Thyroid gland (tissue), 4 donors: Measurements from ENCODE around the gene NUDT1. TPM values are rescaled to one million over a fixed set of nuclear protein-coding genes. Genes with fewer than 3 reads are reported as not detected.
A peak's percentile ranks its signal among the peaks of the same experiment; 100 is the strongest.

Experiments
- DNase-seq, 2 donors: peaks; one replicate each; pipeline ENCODE4 v3.0.0-alpha.2; 2019
- H3K27ac ChIP-seq, 3 donors: fragments of 200-600 bp; sonication (generic); 1 replicate in 2 of 3; 2 replicates in 1 of 3; pipeline ENCODE4 v1.5.1; 2016 to 2019; ENCODE audit warnings: mild to moderate bottlenecking in 1 of 3, moderate library complexity in 1 of 3
- H3K27me3 ChIP-seq: fragments of 200-600 bp; sonication (generic); one replicate; pipeline ENCODE4 v1.5.1; 2019
- H3K36me3 ChIP-seq, 2 donors: fragments of 200-600 bp; sonication (generic); one replicate each; pipeline ENCODE4 v1.5.1; 2016 to 2019
- H3K4me1 ChIP-seq, 2 donors: fragments of 200-600 bp; sonication (generic); one replicate each; pipeline ENCODE4 v1.5.1; 2017 to 2019
- H3K4me3 ChIP-seq, 3 donors: fragments of 200-600 bp; sonication (generic); replicated peaks in 1 of 3; 1 replicate in 2 of 3; 2 replicates in 1 of 3; pipeline ENCODE4 v1.5.1; 2016; ENCODE audit warnings: mild to moderate bottlenecking in 1 of 3
- H3K9me3 ChIP-seq: fragments of 200-600 bp; sonication (generic); one replicate; pipeline ENCODE4 v1.5.1; 2017
- POLR2A ChIP-seq, 2 donors: fragments of 450-650 bp; IDR thresholded peaks; one replicate each; pipeline ENCODE4 v1.6.1; 2017; ENCODE audit warnings: antibody characterized with exemption in 2 of 2, mild to moderate bottlenecking in 2 of 2, moderate library complexity in 1 of 2
- WGBS, 2 donors: methylation state at CpG; one replicate each; pipeline ENCODE4 v1.1.5; 2017; 5-methylcytosine and 5-hydroxymethylcytosine counted together
- intact Hi-C: fragments of 100-400 bp; cut with DNase I; formaldehyde crosslinking; loops from one replicate; pipeline ENCODE4 v1.15.1; 2023
- total RNA-seq, 4 donors: library from RNA; depleted of rRNA; stranded (reverse); fragments of >200 nt; gene quantifications; one replicate each; pipeline ENCODE4 v1.2.3, GENCODE V29; 2016
- TF ChIP-seq, protein P1 (sequence below), 6 experiments: fragments of 200-600 bp in 3 of 6; fragments of 450-650 bp in 3 of 6; sonication (generic) in 3 of 6; IDR thresholded peaks; one replicate each; pipeline ENCODE4 v1.5.1; 2016 to 2019; ENCODE audit warnings: antibody characterized with exemption in 6 of 6, mild to moderate bottlenecking in 2 of 6, inconsistent platforms in 1 of 6, moderate library complexity in 1 of 6

NUDT1 gene
- 10 to 100 TPM in 1 of 4 donors, 1 to 10 TPM in 3; 7.0 to 11.9 (median 9.8) TPM for total RNA-seq

DNA sequence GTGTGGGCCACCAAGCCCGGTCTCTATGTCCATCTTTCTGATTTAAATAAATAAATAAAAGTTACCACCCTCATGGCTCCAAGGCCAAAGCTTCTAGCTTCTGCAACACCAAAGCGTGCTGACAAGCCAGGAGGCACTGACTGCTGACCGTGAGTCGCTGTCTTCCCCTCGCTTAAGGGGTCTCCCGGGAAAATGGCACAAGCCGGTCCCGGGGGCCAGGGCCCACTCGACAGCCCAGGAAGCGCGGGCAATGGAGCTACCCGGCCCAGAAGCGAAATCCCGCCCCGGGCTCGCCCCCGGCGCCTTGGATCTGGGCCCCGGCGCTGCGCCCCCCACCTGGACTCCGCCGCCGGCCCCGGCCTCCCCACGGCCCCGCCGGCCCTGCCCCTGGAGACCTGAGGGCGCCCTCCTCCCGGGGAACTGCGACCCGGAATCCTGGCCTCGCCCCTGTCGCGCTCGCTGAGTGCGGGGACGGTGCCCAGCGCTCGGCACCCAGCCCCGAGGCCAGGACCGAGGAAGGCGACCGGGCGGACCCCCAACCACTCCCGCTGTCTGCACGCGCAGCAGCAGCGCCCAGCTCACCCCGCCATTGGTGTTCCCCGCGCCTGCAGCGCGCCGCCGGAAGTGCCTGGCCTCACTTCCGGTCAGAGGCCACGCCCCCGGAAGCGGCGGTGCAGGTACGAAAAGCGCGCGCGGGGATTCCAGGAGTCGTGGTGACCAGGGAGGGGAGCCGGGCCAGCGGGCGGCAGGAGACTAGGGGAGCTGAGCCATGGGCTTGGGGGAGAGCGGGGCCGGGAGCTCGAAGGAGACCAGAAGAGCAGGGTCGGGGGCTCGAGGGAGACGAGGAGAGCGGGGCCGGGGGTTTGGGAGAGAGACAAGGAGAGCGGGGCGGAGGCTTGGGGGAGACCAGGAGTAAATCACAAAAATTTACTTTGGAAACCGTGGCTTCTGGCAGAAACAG, at the start of gene NUDT1, which contains the start of gene MRM2:
NUDT1 (plus strand) TSS at position 647 of the 961 bp plus-strand sequence. CDS start 2,349 bp downstream, outside the sequence.
MRM2 (minus strand) TSS at position 626 of the 961 bp plus-strand sequence; CDS start at position 590, 36 bp downstream.
- H3K9me3 ChIP-seq = no peaks in the 10 kb centered on the region
- peak within 1 kb of the TSS in 2 of 3 donors; percentile 43 to 53 for H3K27ac ChIP-seq
- intact Hi-C loops = loop anchor here (10.0 kb wide), 1 partner anchor 113 kb away; the partner anchor contains the start of gene EIF3B
- 2% methylated on average over 26 to 27 of the region's 81 CpGs for WGBS, 2 donors
- H3K4me3 ChIP-seq = peak within 1 kb of the TSS; percentile 68 to 97 (median 82)
- peaks cover 9 to 17% of the 10 kb centered on the region in 2 donors for H3K4me1 ChIP-seq
- TF ChIP-seq, protein P1, sequence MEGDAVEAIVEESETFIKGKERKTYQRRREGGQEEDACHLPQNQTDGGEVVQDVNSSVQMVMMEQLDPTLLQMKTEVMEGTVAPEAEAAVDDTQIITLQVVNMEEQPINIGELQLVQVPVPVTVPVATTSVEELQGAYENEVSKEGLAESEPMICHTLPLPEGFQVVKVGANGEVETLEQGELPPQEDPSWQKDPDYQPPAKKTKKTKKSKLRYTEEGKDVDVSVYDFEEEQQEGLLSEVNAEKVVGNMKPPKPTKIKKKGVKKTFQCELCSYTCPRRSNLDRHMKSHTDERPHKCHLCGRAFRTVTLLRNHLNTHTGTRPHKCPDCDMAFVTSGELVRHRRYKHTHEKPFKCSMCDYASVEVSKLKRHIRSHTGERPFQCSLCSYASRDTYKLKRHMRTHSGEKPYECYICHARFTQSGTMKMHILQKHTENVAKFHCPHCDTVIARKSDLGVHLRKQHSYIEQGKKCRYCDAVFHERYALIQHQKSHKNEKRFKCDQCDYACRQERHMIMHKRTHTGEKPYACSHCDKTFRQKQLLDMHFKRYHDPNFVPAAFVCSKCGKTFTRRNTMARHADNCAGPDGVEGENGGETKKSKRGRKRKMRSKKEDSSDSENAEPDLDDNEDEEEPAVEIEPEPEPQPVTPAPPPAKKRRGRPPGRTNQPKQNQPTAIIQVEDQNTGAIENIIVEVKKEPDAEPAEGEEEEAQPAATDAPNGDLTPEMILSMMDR (IDR thresholded peaks at IDR 0.05) = no peak
- peak in 1 of 2 donors; percentile 75 for TF ChIP-seq POLR2A (IDR thresholded peaks at IDR 0.05)
- DNase-seq = peak; percentile 85 to 86
- H3K36me3 ChIP-seq = peaks cover 13 to 19% of the 10 kb centered on the region in 2 donors
- no peaks in the 10 kb centered on the region for H3K27me3 ChIP-seq

DNA sequence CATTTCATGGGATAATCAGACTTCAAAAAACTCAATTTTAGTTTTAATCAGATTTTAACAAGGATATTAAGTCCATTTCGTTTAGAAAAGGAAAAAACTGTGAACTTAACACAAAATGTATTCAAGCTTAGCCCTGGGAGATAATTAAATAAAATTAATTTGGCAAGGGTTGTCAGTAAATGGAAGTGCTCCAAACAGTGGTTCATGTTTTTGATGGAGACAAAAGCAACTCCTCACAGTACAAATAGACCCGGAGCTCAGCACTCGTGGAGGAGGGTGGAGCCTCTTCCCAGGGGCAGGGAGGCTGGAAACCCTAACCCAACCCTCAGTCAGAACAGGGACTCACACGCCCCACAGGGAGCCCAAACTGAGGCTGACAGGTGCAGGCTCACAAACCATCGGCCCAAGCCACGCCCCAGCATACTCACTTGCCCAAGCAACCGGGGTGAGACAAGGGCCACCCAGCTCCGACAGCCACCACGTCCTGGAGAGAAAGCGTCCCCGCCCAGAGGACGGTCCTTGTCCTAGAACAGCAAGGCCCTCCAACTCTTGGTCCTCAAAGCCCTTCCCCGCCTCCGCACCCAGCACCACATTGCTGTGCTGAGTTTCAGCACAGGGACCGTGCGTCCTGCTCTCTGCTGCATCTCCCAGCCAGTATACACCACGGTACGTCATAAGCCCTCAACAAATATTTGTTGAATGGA, 49.0 kb upstream of the NUDT1 start:
- no peaks in the 10 kb centered on the region for H3K27me3 ChIP-seq
- 79 to 85% methylated on average over 10 to 18 of the region's 18 CpGs for WGBS, 2 donors
- H3K36me3 ChIP-seq = no peaks in the 10 kb centered on the region
- intact Hi-C loops = no loop called here
- H3K4me1 ChIP-seq = peaks cover 19 to 28% of the 10 kb centered on the region in 2 donors
- DNase-seq = no peak
- H3K4me3 ChIP-seq = no peak overlapping the region
- TF ChIP-seq, protein P1 (IDR thresholded peaks at IDR 0.05) = no peak
- no peak for TF ChIP-seq POLR2A (IDR thresholded peaks at IDR 0.05)
- H3K27ac ChIP-seq = no peak overlapping the region
- no peaks in the 10 kb centered on the region for H3K9me3 ChIP-seq

DNA sequence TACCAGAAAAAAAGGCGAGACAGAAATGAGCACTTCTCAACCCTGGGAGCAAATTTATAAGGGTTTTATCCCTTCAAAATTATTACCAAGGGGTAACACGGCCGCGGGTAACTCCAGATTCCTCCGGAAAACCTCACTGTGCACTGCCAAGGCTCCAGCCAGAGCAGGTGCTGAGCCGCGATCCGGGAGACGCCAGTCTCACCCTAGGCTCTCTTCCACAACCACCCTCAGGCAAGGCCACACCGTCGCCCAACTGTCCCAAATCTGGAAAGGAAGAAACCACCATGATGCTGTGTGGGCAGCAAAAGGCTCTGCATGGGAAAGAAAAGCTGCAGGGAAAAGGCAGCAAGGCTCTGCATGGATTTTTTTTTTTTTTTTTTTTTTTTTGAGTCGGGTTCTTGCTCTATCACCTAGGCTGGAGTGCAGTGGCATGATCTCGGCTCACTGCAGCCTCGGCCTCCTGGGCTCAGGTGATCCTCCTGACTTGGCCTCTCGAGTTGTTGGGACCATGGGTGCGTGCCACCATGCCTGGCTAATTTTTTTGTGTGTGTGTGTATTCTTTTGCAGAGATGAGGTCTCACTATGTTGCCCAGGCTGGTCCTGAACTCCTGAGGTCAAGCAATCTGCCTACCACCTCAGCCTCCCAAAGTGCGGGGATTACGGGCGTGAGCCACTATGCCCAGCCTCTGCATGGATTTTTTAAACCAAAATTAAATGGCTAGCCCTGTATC, 48.3 kb upstream of the NUDT1 start:
- no peak for DNase-seq
- TF ChIP-seq POLR2A (IDR thresholded peaks at IDR 0.05) = no peak
- TF ChIP-seq, protein P1 (IDR thresholded peaks at IDR 0.05) = no peak
- 96 to 97% methylated on average over 19 of the region's 19 CpGs for WGBS, 2 donors
- Histone ChIP-seq H3K27ac (no peak overlapping the region), H3K27me3 (no peaks in the 10 kb centered on the region), H3K9me3 (no peaks in the 10 kb centered on the region), H3K4me1 (peaks cover 19 to 33% of the 10 kb centered on the region in 2 donors), H3K4me3 (no peak overlapping the region), H3K36me3 (no peaks in the 10 kb centered on the region)
- intact Hi-C loops = no loop called here

DNA sequence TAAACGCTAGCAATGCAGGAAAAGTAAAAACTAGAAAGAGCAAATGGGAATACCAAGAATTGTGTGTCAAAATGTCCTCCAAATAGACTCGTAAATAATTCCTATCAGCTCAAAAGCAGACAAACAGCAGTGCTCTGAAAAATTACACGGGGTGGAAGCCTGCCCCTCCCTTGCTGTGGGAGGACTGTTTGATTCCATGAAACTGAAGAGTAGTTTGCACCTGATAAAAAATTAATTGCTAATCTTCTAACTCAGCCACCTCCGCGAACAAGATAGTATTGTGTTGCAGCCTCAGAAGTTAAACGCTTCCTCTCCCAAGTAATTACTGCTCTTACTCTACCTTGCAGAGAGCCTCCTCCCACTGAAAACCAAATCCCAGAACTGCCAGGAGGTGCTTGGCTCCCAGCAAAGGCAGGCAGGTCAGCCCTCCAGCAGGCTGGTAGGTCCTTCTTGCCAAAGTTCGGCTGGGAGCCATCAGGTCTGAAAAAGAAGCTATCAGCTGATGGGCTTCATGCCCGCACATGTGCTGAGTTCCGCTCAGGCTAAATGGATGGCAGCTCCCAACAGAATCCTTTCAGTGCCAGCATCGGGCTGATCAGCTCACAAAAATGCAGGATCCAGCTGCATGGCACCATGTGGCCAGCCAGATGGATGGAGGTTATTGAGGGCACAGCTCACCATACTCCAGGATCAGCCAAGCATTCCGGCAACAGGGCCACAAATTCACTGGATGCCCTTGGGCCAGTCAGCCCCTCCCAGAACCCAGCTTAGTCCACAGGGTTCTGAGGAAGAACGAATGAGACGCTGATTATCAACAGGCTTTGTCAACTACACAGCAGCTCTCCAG, 46.4 kb upstream of the NUDT1 start:
- Histone ChIP-seq H3K27ac (peak overlapping the region in 1 of 3 donors; percentile 69), H3K9me3 (no peaks in the 10 kb centered on the region), H3K4me3 (no peak overlapping the region), H3K36me3 (no peaks in the 10 kb centered on the region), H3K27me3 (no peaks in the 10 kb centered on the region), H3K4me1 (peaks cover 19 to 33% of the 10 kb centered on the region in 2 donors)
- DNase-seq = no peak
- TF ChIP-seq POLR2A (IDR thresholded peaks at IDR 0.05) = no peak
- TF ChIP-seq, protein P1 (IDR thresholded peaks at IDR 0.05) = no peak
- intact Hi-C loops = no loop called here
- 89 to 98% methylated on average over 11 to 13 of the region's 13 CpGs for WGBS, 2 donors
